HCT116 (cell line): Measurements from ENCODE around the gene MAML3. TPM values are rescaled to one million over a fixed set of nuclear protein-coding genes. Genes with fewer than 3 reads are reported as not detected.

ENCODE experiments used
- ATAC-seq: fragments of 200-7000 bp; cut with Tn5 transposase; 2 replicates; pipeline ENCODE4 v1.9.1; 2020; ENCODE audit warnings: mild to moderate bottlenecking, moderate library complexity
- BruUV-seq: library from RNA; stranded (reverse); fragments of 400-500 nt; replicated peaks from 2 replicates; lab custom pipeline; 2021; lab: Mats Ljungman, UMichigan
- CTCF ChIA-PET: fragments of 300-600 bp; sonication (Branson Sonifier 250); formaldehyde crosslinking; loops from one replicate; lab custom pipeline; 2021; ENCODE audit warnings: antibody characterized with exemption; lab: Charles Lee
- POLR2A ChIA-PET: fragments of 300-600, 350-600 bp; sonication (Branson Sonifier 250); formaldehyde crosslinking; loops from one replicate; lab custom pipeline; 2021; ENCODE audit warnings: antibody characterized with exemption; lab: Charles Lee
- RAD21 ChIA-PET, 2 experiments: fragments of 300-600 bp; sonication (Branson Sonifier 250); formaldehyde crosslinking; loops; one replicate each; lab custom pipeline; 2023; ENCODE audit warnings: low total read pairs in 2 of 2; ENCODE audit not compliant: uncharacterized antibody in 2 of 2, unreplicated experiment in 2 of 2, low non-redundant PET in 1 of 2; lab: Charles Lee
- DNase-seq: peaks from one replicate; pipeline ENCODE4 v3.0.0-alpha.2; 2010; ENCODE audit warnings: low read depth, low spot score
- H2AFZ ChIP-seq: fragments of 200-600 bp; shearing (Covaris generic), sonication (generic); 2 replicates; pipeline ENCODE4 v1.6.1; 2017; ENCODE audit warnings: low read depth, mixed run types, mixed read lengths, antibody characterized with exemption, low read length; ENCODE audit not compliant: poor library complexity, severe bottlenecking
- H3K27ac ChIP-seq: 2 replicates; pipeline ENCODE4 v1.5.1; 2012; ENCODE audit warnings: low read depth, low read length
- H3K27me3 ChIP-seq: fragments of 200-600 bp; sonication (generic); 2 replicates; pipeline ENCODE4 v1.6.1; 2016; ENCODE audit warnings: mixed run types, low read length, mixed read lengths; ENCODE audit not compliant: insufficient read depth
- H3K36me3 ChIP-seq, 2 experiments: fragments of 200-500 bp in 1 of 2; fragments of 200-600 bp in 1 of 2; sonication (Bioruptor generic) in 1 of 2; sonication (generic) in 1 of 2; 2 replicates each; pipeline versions ENCODE4 v1.5.1 to v1.6.1; 2014 to 2016; ENCODE audit warnings: low read length in 2 of 2, inconsistent platforms in 1 of 2, mixed read lengths in 1 of 2, mixed run types in 1 of 2; ENCODE audit not compliant: insufficient read depth in 2 of 2, control insufficient read depth in 1 of 2
- H3K4me1 ChIP-seq, 2 experiments: fragments of 200-600 bp in 1 of 2; sonication (generic) in 1 of 2; 2 replicates each; pipeline versions ENCODE4 v1.5.1 to v1.6.1; 2012 to 2017; ENCODE audit warnings: low read length in 2 of 2, inconsistent platforms in 1 of 2, mild to moderate bottlenecking in 1 of 2, mixed read lengths in 1 of 2, mixed run types in 1 of 2, moderate library complexity in 1 of 2; ENCODE audit not compliant: insufficient read depth in 2 of 2, control insufficient read depth in 1 of 2
- H3K4me2 ChIP-seq: fragments of 200-600 bp; sonication (generic); 2 replicates; pipeline ENCODE4 v1.6.1; 2017; ENCODE audit warnings: mixed run types, low read length, mixed read lengths
- H3K4me3 ChIP-seq, 2 experiments: fragments of 200-600 bp in 1 of 2; sonication (generic) in 1 of 2; replicated peaks in 1 of 2; 2 replicates each; pipeline ENCODE4 v1.5.1; 2011 to 2016; ENCODE audit warnings: low read length in 2 of 2, control low read depth in 1 of 2, low read depth in 1 of 2, mild to moderate bottlenecking in 1 of 2, mixed read lengths in 1 of 2, mixed run types in 1 of 2
- H3K79me2 ChIP-seq: fragments of 200-600 bp; sonication (generic); 2 replicates; pipeline ENCODE4 v1.6.1; 2017; ENCODE audit warnings: mild to moderate bottlenecking, mixed run types, low read length, moderate library complexity, mixed read lengths; ENCODE audit not compliant: insufficient read depth
- H3K9ac ChIP-seq: fragments of 200-600 bp; sonication (generic); 2 replicates; pipeline ENCODE4 v1.6.1; 2016; ENCODE audit warnings: low read length, mixed read lengths
- H3K9me2 ChIP-seq: fragments of 200-600 bp; sonication (generic), shearing (Covaris generic); 2 replicates; pipeline ENCODE4 v1.6.1; 2017; ENCODE audit warnings: mixed run types, mild to moderate bottlenecking, moderate library complexity; ENCODE audit not compliant: insufficient read depth
- H3K9me3 ChIP-seq, 2 experiments: fragments of 200-500 bp in 1 of 2; fragments of 200-600 bp in 1 of 2; sonication (Bioruptor generic) in 1 of 2; sonication (generic) in 1 of 2; 2 replicates each; pipeline ENCODE4 v1.6.1; 2014 to 2017; ENCODE audit warnings: low read length in 2 of 2, mixed read lengths in 2 of 2, inconsistent platforms in 1 of 2, low read depth in 1 of 2, mild to moderate bottlenecking in 1 of 2, mixed run types in 1 of 2, moderate library complexity in 1 of 2; ENCODE audit not compliant: control insufficient read depth in 1 of 2, insufficient read depth in 1 of 2
- H4K20me1 ChIP-seq: fragments of 200-600 bp; sonication (generic), shearing (Covaris generic); 2 replicates; pipeline ENCODE4 v1.6.1; 2017; ENCODE audit warnings: mixed run types, mild to moderate bottlenecking, moderate library complexity; ENCODE audit not compliant: insufficient read depth
- CEBPB ChIP-seq: IDR thresholded peaks from 2 replicates; pipeline ENCODE4 v1.6.1; 2012; ENCODE audit warnings: low read depth
- EZH2 ChIP-seq: fragments of 200-600 bp; sonication (generic); IDR thresholded peaks from 2 replicates; pipeline ENCODE4 v1.6.1; 2017; ENCODE audit warnings: antibody characterized with exemption, mixed run types
- FOSL1 ChIP-seq: IDR thresholded peaks from 2 replicates; pipeline ENCODE4 v1.6.1; 2012; ENCODE audit warnings: low read depth
- POLR2AphosphoS5 ChIP-seq: IDR thresholded peaks from 2 replicates; pipeline ENCODE4 v1.6.1; 2011; ENCODE audit warnings: mild to moderate bottlenecking, low read depth, low read length, moderate library complexity
- SP1 ChIP-seq: IDR thresholded peaks from 2 replicates; pipeline ENCODE4 v1.6.1; 2012; ENCODE audit warnings: low read depth
- intact Hi-C: fragments of 100-400 bp; cut with micrococcal nuclease; formaldehyde crosslinking; loops from 2 replicates; pipeline ENCODE4 v1.10.0; 2022
- total RNA-seq: library from RNA; stranded (reverse); gene quantifications from one replicate; pipeline ENCODE4 v1.2.1, GENCODE V29; 2021; ENCODE audit not compliant: unreplicated experiment

MAML3 gene
- total RNA-seq, 1 experiment from 2014 or later = 3.1 TPM

DNA sequence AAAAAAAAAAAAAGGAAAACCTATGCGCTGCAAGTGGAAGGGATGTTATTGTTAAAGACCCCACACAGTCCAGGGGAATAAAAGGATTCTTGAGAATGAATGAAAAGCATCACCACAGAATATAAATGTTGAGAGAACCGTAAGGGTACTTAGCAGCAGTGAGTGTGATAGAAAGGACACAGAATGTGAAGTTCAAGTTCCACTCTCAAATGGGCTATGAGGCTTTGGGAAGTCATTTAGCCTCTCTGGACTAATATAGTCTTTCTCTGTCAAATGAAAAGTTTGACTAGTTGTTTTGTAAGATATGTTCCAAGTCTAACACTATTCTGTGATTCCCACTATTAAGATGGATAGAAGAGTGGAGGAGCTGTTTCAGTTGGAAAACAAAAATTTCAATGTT lies 35.8 kb upstream of the MAML3 start:
- no peak for DNase-seq
- no peak for TF ChIP-seq EZH2
- TF ChIP-seq POLR2AphosphoS5 = no peak
- TF ChIP-seq CEBPB = no peak
- no TSS peak for BruUV-seq

DNA sequence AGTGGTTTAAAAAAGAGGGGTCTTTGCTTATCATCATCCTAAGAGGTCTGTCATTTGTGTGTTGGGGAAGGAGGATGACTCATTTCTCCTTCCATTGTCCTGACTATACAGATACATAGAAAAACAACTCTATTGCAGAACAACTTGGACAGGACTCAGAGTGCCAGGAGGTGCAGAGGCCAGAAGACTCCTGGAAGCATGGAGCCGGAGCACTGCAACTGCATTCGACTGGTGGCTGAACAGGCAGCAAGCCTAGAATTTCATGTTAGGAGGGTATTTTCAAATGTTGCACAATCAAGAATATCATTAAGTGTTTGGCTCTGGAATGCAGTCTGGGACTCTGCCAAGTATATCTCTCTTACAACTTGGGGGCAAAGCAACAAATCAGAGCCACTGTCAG lies 35.0 kb upstream of the MAML3 start:
- DNase-seq = no peak
- RAD21 ChIA-PET = no interaction called here
- no TSS peak for BruUV-seq

More for the DNA sequence above, 35.8 kb upstream of the MAML3 start:
- ChIA-PET CTCF (no interaction called here), POLR2A (no interaction called here), RAD21 (no interaction called here)
- Histone ChIP-seq H3K4me1 (peaks cover 9 to 18% of the 10 kb centered on the region in 2 experiments; a peak in 3 of 4 replicates), H3K9me3 (no peaks in the 10 kb centered on the region), H3K9me2 (no peaks in the 10 kb centered on the region), H3K9ac (no peak overlapping the region), H3K36me3 (no peaks in the 10 kb centered on the region), H3K4me3 (no peak overlapping the region), H3K27me3 (no peaks in the 10 kb centered on the region), H2AFZ (no peak overlapping the region), H3K79me2 (no peaks in the 10 kb centered on the region), H4K20me1 (no peaks in the 10 kb centered on the region), H3K4me2 (no peak overlapping the region), H3K27ac (no peak overlapping the region)
- intact Hi-C loops = no loop called here
- no peak for ATAC-seq

More for the DNA sequence above, 35.0 kb upstream of the MAML3 start:
- no peaks in the 10 kb centered on the region for H3K9me2 ChIP-seq
- intact Hi-C loops = no loop called here
- H3K27ac ChIP-seq = no peak overlapping the region
- no peaks in the 10 kb centered on the region for H3K27me3 ChIP-seq
- peaks cover 9 to 18% of the 10 kb centered on the region in 2 experiments; a peak in 3 of 4 replicates for H3K4me1 ChIP-seq
- H4K20me1 ChIP-seq = no peaks in the 10 kb centered on the region
- POLR2A ChIA-PET = no interaction called here
- H3K79me2 ChIP-seq = no peaks in the 10 kb centered on the region
- H3K9me3 ChIP-seq = no peaks in the 10 kb centered on the region
- CTCF ChIA-PET = no interaction called here
- no peak overlapping the region for H3K9ac ChIP-seq
- TF ChIP-seq SP1 = no peak
- TF ChIP-seq CEBPB = 0 out of 2 replicates have a peak, but pooled peaks have one; percentile 32
- TF ChIP-seq FOSL1 = 0 out of 2 replicates have a peak, but pooled peaks have one; percentile 7
- no peak overlapping the region for H2AFZ ChIP-seq
- no peak for ATAC-seq
- H3K4me2 ChIP-seq = no peak overlapping the region
- no peak overlapping the region for H3K4me3 ChIP-seq
- H3K36me3 ChIP-seq = no peaks in the 10 kb centered on the region
